GM18508 (cell line): ENCODE data around the gene SLC25A44.

ENCODE experiments used
- ATAC-seq: cut with Tn5 transposase; IDR thresholded peaks from one replicate; pipeline ENCODE4 v1.9.1; 2021; ENCODE audit warnings: moderate number of reproducible peaks; ENCODE audit not compliant: insufficient read depth, unreplicated experiment

SLC25A44 gene

GRCh38 chr1:156193488-156194299 is at the start of gene SLC25A44:
TSS of gene SLC25A44 (plus strand) at chr1:156194104. CDS start at chr1:156199848, 5,744 bp downstream.
- peak; percentile 79 for ATAC-seq

GRCh38 chr1:156144742-156145141 is 49.2 kb upstream of the SLC25A44 start:
- ATAC-seq = no peak

- no peak for ATAC-seq
Measured at GRCh38 chr1:156145650-156146019, 48.3 kb upstream of the SLC25A44 start.

- no peak for ATAC-seq
Measured at GRCh38 chr1:156146020-156146768, 47.7 kb upstream of the SLC25A44 start.

GRCh38 chr1:156146769-156147405 is 47.0 kb upstream of the SLC25A44 start:
- ATAC-seq = no peak

- no peak for ATAC-seq
Measured at GRCh38 chr1:156148216-156148615, 45.7 kb upstream of the SLC25A44 start.

GRCh38 chr1:156149374-156150332 is 44.3 kb upstream of the SLC25A44 start:
- ATAC-seq = no peak

GRCh38 chr1:156150333-156151011 is 43.4 kb upstream of the SLC25A44 start:
- no peak for ATAC-seq

GRCh38 chr1:156151093-156151688 is 42.7 kb upstream of the SLC25A44 start:
- ATAC-seq = no peak

GRCh38 chr1:156152628-156153027 is 41.3 kb upstream of the SLC25A44 start:
- no peak for ATAC-seq

GRCh38 chr1:156153362-156153761 is 40.5 kb upstream of the SLC25A44 start, which contains the start of gene SEMA4A:
TSS of gene SEMA4A (plus strand) at chr1:156153585. CDS start at chr1:156154579, 994 bp downstream.
- ATAC-seq = no peak

- no peak for ATAC-seq
Measured at GRCh38 chr1:156154317-156154749, 39.6 kb upstream of the SLC25A44 start.

GRCh38 chr1:156155756-156156510 is 38.0 kb upstream of the SLC25A44 start:
- no peak for ATAC-seq

GRCh38 chr1:156157506-156157905 is 36.4 kb upstream of the SLC25A44 start:
- ATAC-seq = no peak

- no peak for ATAC-seq
Measured at GRCh38 chr1:156157966-156158365, 35.9 kb upstream of the SLC25A44 start.

GRCh38 chr1:156160000-156160742 is 33.7 kb upstream of the SLC25A44 start:
- no peak for ATAC-seq

GRCh38 chr1:156160743-156161171 is 33.1 kb upstream of the SLC25A44 start:
- no peak for ATAC-seq
